GM18505 (cell line): ENCODE measurements around the gene NPHP1.
"Not testable (repeated sequence)": the region's sequence is repeated elsewhere in the genome, so short reads cannot be mapped to it uniquely, and the experiment has no call there.

ENCODE experiments used
- ATAC-seq: cut with Tn5 transposase; IDR thresholded peaks from one replicate; pipeline ENCODE4 v1.9.1; 2021; ENCODE audit not compliant: unreplicated experiment
- POLR2A ChIP-seq: IDR thresholded peaks from 4 replicates; pipeline ENCODE4 v1.6.1; 2011; ENCODE audit warnings: borderline replicate concordance; ENCODE audit not compliant: insufficient read depth, insufficient read length; ENCODE audit errors: extremely low read depth

Gene NPHP1

GRCh38 chr2:110099471-110100225, 105.2 kb downstream of the NPHP1 start:
- no peak for ATAC-seq
- no peak for TF ChIP-seq POLR2A

GRCh38 chr2:110099038-110099425, 105.8 kb downstream of the NPHP1 start:
- no peak for TF ChIP-seq POLR2A
- ATAC-seq: no peak

GRCh38 chr2:110097506-110098220, 107.2 kb downstream of the NPHP1 start:
- no peak for ATAC-seq
- TF ChIP-seq POLR2A: no peak

- ATAC-seq: no peak
Observed at GRCh38 chr2:110095994-110096633, 108.7 kb downstream of the NPHP1 start.

GRCh38 chr2:110094884-110095534, 109.8 kb downstream of the NPHP1 start:
- ATAC-seq: not testable (repeated sequence)

More at GRCh38 chr2:110095994-110096633, 108.7 kb downstream of the NPHP1 start:
- no peak for TF ChIP-seq POLR2A

- not testable (repeated sequence) for ATAC-seq
Observed at GRCh38 chr2:110093924-110094323, 110.9 kb downstream of the NPHP1 start.

GRCh38 chr2:110090164-110090563, 114.6 kb downstream of the NPHP1 start:
- ATAC-seq: not testable (repeated sequence)

GRCh38 chr2:110083757-110084156, 121.1 kb downstream of the NPHP1 start:
- not testable (repeated sequence) for ATAC-seq

- not testable (repeated sequence) for ATAC-seq
Observed at GRCh38 chr2:110083162-110083561, 121.7 kb downstream of the NPHP1 start.

- not testable (repeated sequence) for ATAC-seq
Observed at GRCh38 chr2:110078104-110078503, 126.7 kb downstream of the NPHP1 start.

GRCh38 chr2:110075896-110076295, 128.9 kb downstream of the NPHP1 start:
- not testable (repeated sequence) for ATAC-seq
